H1 (cell line): ENCODE measurements around the gene SSU72. TPM values are rescaled to one million over a fixed set of nuclear protein-coding genes. Genes with fewer than 3 reads are reported as not detected.
"Not testable (repeated sequence)": the region's sequence is repeated elsewhere in the genome, so short reads cannot be mapped to it uniquely, and the experiment has no call there.

Experiments
- CTCF ChIA-PET: fragments of 300-600 bp; sonication (Branson Sonifier 250); formaldehyde crosslinking; loops from one replicate; lab custom pipeline; 2021; ENCODE audit not compliant: partially characterized antibody; lab: Charles Lee
- POLR2A ChIA-PET: fragments of 300-600 bp; sonication (Branson Sonifier 250); formaldehyde crosslinking; loops from one replicate; lab custom pipeline; 2021; ENCODE audit warnings: inconsistent platforms; ENCODE audit not compliant: partially characterized antibody; lab: Charles Lee
- DNase-seq, 2 experiments: peaks; one replicate each; pipeline versions ENCODE4 v3.0.0 to v3.0.0-alpha.2; 2010 to 2022; ENCODE audit warnings: low spot score in 2 of 2, low read depth in 1 of 2, mixed read lengths in 1 of 2
- FAIRE-seq: peaks from 2 replicates; lab custom pipeline; 2011; peaks lifted over from hg19 to GRCh38; lab: Jason Lieb, UNC
- H2AFZ ChIP-seq: 2 replicates; pipeline ENCODE4 v1.8.1; 2012; ENCODE audit warnings: low read length, inconsistent platforms
- H2AK5ac ChIP-seq: 2 replicates; pipeline ENCODE4 v1.6.1; 2013; ENCODE audit warnings: low read depth, low read length
- H2BK120ac ChIP-seq: replicated peaks from 2 replicates; pipeline ENCODE3; 2013; ENCODE audit warnings: low read depth, low read length, inconsistent platforms
- H2BK12ac ChIP-seq: 2 replicates; pipeline ENCODE4 v1.6.1; 2013; ENCODE audit warnings: low read depth, low read length
- H2BK15ac ChIP-seq: 2 replicates; pipeline ENCODE4 v1.6.1; 2013; ENCODE audit warnings: low read length
- H2BK20ac ChIP-seq: 2 replicates; pipeline ENCODE4 v1.6.1; 2013; ENCODE audit warnings: low read length
- H2BK5ac ChIP-seq: 2 replicates; pipeline ENCODE4 v1.6.1; 2013; ENCODE audit warnings: low read depth, low read length
- H3K14ac ChIP-seq: 2 replicates; pipeline ENCODE4 v1.6.1; 2013; ENCODE audit warnings: inconsistent platforms; ENCODE audit not compliant: insufficient read length
- H3K18ac ChIP-seq: 2 replicates; pipeline ENCODE4 v1.6.1; 2013; ENCODE audit warnings: low read length; ENCODE audit errors: extremely low read depth
- H3K23ac ChIP-seq: 2 replicates; pipeline ENCODE4 v1.6.1; 2013; ENCODE audit warnings: inconsistent platforms; ENCODE audit not compliant: insufficient read length
- H3K23me2 ChIP-seq: 2 replicates; pipeline ENCODE4 v1.6.1; 2013; ENCODE audit warnings: low read depth, low read length
- H3K27ac ChIP-seq: 2 replicates; pipeline ENCODE4 v1.6.1; 2011; ENCODE audit warnings: low read depth, low read length, inconsistent platforms
- H3K27me3 ChIP-seq, 4 experiments: replicated peaks in 1 of 4; 1 replicate in 1 of 4; 2 replicates in 3 of 4; pipeline versions ENCODE4 v1.6.1 to v1.8.1; 2011 to 2013; ENCODE audit warnings: low read length in 3 of 4, mild to moderate bottlenecking in 3 of 4, inconsistent platforms in 2 of 4, mixed read lengths in 2 of 4, moderate library complexity in 1 of 4; ENCODE audit not compliant: control insufficient read depth in 3 of 4, insufficient read depth in 3 of 4; ENCODE audit errors: extremely low read depth in 1 of 4
- H3K36me3 ChIP-seq, 4 experiments: 2 replicates each; pipeline versions ENCODE4 v1.6.1 to v1.8.1; 2011 to 2013; ENCODE audit warnings: mild to moderate bottlenecking in 4 of 4, low read length in 3 of 4, moderate library complexity in 2 of 4, control low read depth in 1 of 4, inconsistent platforms in 1 of 4; ENCODE audit not compliant: insufficient read depth in 4 of 4, control insufficient read depth in 2 of 4
- H3K4ac ChIP-seq: replicated peaks from 2 replicates; pipeline ENCODE3; 2013; ENCODE audit warnings: low read length, low read depth, mixed read lengths, inconsistent platforms; ENCODE audit not compliant: insufficient read length
- H3K4me1 ChIP-seq, 4 experiments: replicated peaks in 1 of 4; 1 replicate in 1 of 4; 2 replicates in 3 of 4; pipeline versions ENCODE4 v1.6.1 to v1.8.1; 2011 to 2013; ENCODE audit warnings: low read length in 3 of 4, inconsistent platforms in 2 of 4, mixed read lengths in 1 of 4; ENCODE audit not compliant: insufficient read depth in 4 of 4, control insufficient read depth in 3 of 4
- H3K4me2 ChIP-seq, 2 experiments: 2 replicates each; pipeline versions ENCODE4 v1.6.1 to v1.8.1; 2011 to 2013; ENCODE audit warnings: low read depth in 2 of 2, low read length in 2 of 2, control low read depth in 1 of 2, inconsistent platforms in 1 of 2, mild to moderate bottlenecking in 1 of 2; ENCODE audit not compliant: insufficient read depth in 1 of 2
- H3K4me3 ChIP-seq, 4 experiments: fragments of 200-600, 300-600 bp in 1 of 4; sonication (generic), shearing (Covaris generic), sonication (Bioruptor Twin) in 1 of 4; 2 replicates each; pipeline versions ENCODE4 v1.5.1 to v1.8.1; 2011 to 2016; ENCODE audit warnings: low read length in 4 of 4, low read depth in 3 of 4, control low read depth in 2 of 4, inconsistent platforms in 2 of 4, mild to moderate bottlenecking in 2 of 4, mixed read lengths in 1 of 4, moderate library complexity in 1 of 4; ENCODE audit not compliant: insufficient read depth in 2 of 4; ENCODE audit errors: extremely low read depth in 1 of 4
- H3K56ac ChIP-seq: replicated peaks from 2 replicates; pipeline ENCODE3; 2013; ENCODE audit warnings: low read depth, mild to moderate bottlenecking, mixed read lengths, low read length, inconsistent platforms; ENCODE audit not compliant: insufficient read length
- H3K79me1 ChIP-seq: 2 replicates; pipeline ENCODE4 v1.6.1; 2013; ENCODE audit warnings: low read depth, low read length, control low read depth
- H3K79me2 ChIP-seq, 2 experiments: 2 replicates each; pipeline versions ENCODE4 v1.6.1 to v1.8.1; 2012 to 2013; ENCODE audit warnings: low read length in 2 of 2, mild to moderate bottlenecking in 2 of 2, inconsistent platforms in 1 of 2; ENCODE audit not compliant: insufficient read depth in 2 of 2, control insufficient read depth in 1 of 2
- H3K9ac ChIP-seq, 4 experiments: replicated peaks in 1 of 4; 1 replicate in 1 of 4; 2 replicates in 3 of 4; pipeline versions ENCODE4 v1.6.1 to v1.8.1; 2011 to 2013; ENCODE audit warnings: low read depth in 3 of 4, low read length in 3 of 4, control low read depth in 2 of 4, mild to moderate bottlenecking in 2 of 4, moderate library complexity in 2 of 4, inconsistent platforms in 1 of 4; ENCODE audit errors: extremely low read depth in 1 of 4
- H3K9me3 ChIP-seq, 2 experiments: 2 replicates each; pipeline versions ENCODE4 v1.6.1 to v1.8.1; 2012 to 2013; ENCODE audit warnings: mild to moderate bottlenecking in 2 of 2, moderate library complexity in 2 of 2, control low read depth in 1 of 2, inconsistent platforms in 1 of 2, low read depth in 1 of 2, low read length in 1 of 2, mixed read lengths in 1 of 2; ENCODE audit not compliant: insufficient read depth in 2 of 2
- H4K20me1 ChIP-seq, 2 experiments: replicated peaks in 1 of 2; 2 replicates each; pipeline versions ENCODE3 to v1.8.1; 2011 to 2013; ENCODE audit warnings: inconsistent platforms in 2 of 2, low read length in 2 of 2, mild to moderate bottlenecking in 1 of 2; ENCODE audit not compliant: insufficient read depth in 2 of 2, control insufficient read depth in 1 of 2
- H4K5ac ChIP-seq: 2 replicates; pipeline ENCODE4 v1.6.1; 2013; ENCODE audit warnings: low read length, low read depth, mixed read lengths, inconsistent platforms; ENCODE audit not compliant: insufficient read length
- H4K8ac ChIP-seq: 2 replicates; pipeline ENCODE4 v1.8.0; 2013; ENCODE audit warnings: mild to moderate bottlenecking, moderate library complexity, low read length, inconsistent platforms; ENCODE audit not compliant: insufficient read depth; ENCODE audit errors: extremely low read depth
- H4K91ac ChIP-seq: replicated peaks from 2 replicates; pipeline ENCODE3; 2013; ENCODE audit warnings: low read length, mixed read lengths, inconsistent platforms; ENCODE audit not compliant: insufficient read length
- WGBS, 2 experiments: shearing (Covaris generic) in 1 of 2; methylation state at CpG; one replicate each; pipeline versions ENCODE4 v1.1.6 to v1.1.7; 2013 to 2015; ENCODE audit warnings: low lambda C conversion rate in 2 of 2, mixed read lengths in 2 of 2, inconsistent platforms in 1 of 2, low coverage in 1 of 2, missing lambda C conversion rate in 1 of 2; ENCODE audit not compliant: insufficient replicate concordance in 2 of 2, insufficient coverage in 1 of 2, insufficient read length in 1 of 2; ENCODE audit errors: extremely low coverage in 1 of 2, missing lambda C conversion rate in 1 of 2; 5-methylcytosine and 5-hydroxymethylcytosine counted together
- polyA plus RNA-seq, 7 experiments: library from polyadenylated mRNA; depleted of rRNA in 3 of 7; stranded (reverse) in 5 of 7; unstranded in 2 of 7; fragments of >200 nt in 5 of 7; fragments of 200-250 nt in 2 of 7; gene quantifications; 1 replicate in 5 of 7; 2 replicates in 1 of 7; 4 replicates in 1 of 7; pipeline versions ENCODE4 v1.2.1 to v1.2.3, GENCODE V29; 2011 to 2013; ENCODE audit warnings: missing spikeins in 2 of 7, mixed read lengths in 2 of 7
- total RNA-seq: library from RNA; stranded (reverse); fragmentation: NEBNext Ultra II Directional; extraction: Animal tissue kit (Norgen Biotek cat#: 25700); gene quantifications from 2 replicates; pipeline ENCODE4 v1.2.1, GENCODE V29; 2021

The SSU72 gene
- total and polyA plus RNA-seq, 2 of the 8 experiments (the other 6 are each of a cell fraction or from before 2014, with no cell fraction given): 110 to 165 TPM

DNA sequence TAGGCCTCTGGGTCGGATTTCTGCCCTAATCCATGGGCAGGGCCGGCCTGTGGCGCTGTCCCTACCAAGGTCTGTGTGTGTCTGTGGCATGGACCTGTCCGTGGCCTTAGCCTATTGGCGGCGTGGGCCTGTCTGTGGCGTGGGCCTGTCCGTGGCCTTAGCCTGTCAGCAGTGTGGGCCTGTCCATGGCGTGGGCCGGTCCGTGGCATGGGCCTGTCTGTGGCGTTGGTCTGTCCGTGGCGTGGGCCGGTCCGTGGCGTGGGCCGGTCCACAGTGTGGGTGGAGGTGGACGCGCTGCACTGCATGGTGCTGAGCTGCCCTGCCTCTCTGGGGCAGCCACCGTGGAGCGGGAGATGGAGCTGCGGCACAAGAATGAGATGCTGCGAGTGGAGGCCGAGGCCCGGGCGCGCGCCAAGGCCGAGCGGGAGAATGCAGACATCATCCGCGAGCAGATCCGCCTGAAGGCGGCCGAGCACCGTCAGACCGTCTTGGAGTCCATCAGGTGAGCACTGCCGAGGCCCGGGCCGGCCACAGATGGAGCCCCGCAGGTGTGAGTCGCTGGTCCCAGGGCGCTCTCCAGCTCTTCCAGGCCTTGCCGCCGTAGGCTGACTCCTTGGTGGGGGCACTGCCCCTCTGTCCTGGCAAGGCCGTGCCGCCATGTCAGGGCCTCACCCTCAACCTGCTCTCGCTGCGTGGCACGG is 54.7 kb downstream of the SSU72 start:
- H3K56ac ChIP-seq, H2BK120ac ChIP-seq, H3K4ac ChIP-seq, H3K9me3 ChIP-seq, CTCF ChIA-PET, H2BK12ac ChIP-seq, H3K27me3 ChIP-seq, H2AFZ ChIP-seq, H3K4me3 ChIP-seq, H3K9ac ChIP-seq, H3K18ac ChIP-seq, H4K5ac ChIP-seq, H3K14ac ChIP-seq, H3K27ac ChIP-seq, H3K23ac ChIP-seq, H3K4me1 ChIP-seq, H2BK15ac ChIP-seq, H3K79me2 ChIP-seq, DNase-seq, H3K4me2 ChIP-seq, FAIRE-seq, H3K79me1 ChIP-seq, H2BK5ac ChIP-seq, H2AK5ac ChIP-seq, H2BK20ac ChIP-seq, H4K8ac ChIP-seq, H4K91ac ChIP-seq, H4K20me1 ChIP-seq, H3K23me2 ChIP-seq: not testable (repeated sequence)
- 100% methylated on average over 17 of the region's 51 CpGs; no CpG with 5 or more reads in 1 of the 2 experiments for WGBS, 2 experiments
- H3K36me3 ChIP-seq: peaks cover 8 to 40% (median 16%) of the 10 kb centered on the region in 4 experiments
- POLR2A ChIA-PET: interaction anchor here (1.0 kb wide), 1 partner anchor 164 kb away, joined by 3 read pairs; no protein-coding TSS in a partner anchor

DNA sequence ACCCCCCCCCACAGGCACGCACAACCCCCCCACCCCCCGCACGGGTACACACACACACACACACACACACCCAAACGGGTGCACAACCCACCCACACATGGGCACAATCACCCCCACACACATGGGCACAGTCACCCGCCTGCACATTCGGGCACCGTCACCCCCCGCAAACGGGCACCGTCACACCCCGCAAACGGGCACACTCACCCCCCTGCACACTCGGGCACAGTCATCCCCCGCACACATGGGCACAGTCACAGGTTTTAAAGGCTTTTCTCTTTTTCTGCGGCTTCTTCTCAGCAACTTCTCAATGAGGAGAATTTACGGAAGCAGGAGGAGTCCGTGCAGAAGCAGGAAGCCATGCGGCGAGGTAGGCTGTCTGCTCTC is 56.0 kb downstream of the SSU72 start:
- H3K79me1 ChIP-seq, H4K8ac ChIP-seq, H2BK20ac ChIP-seq, H2AFZ ChIP-seq, H4K91ac ChIP-seq, H2BK5ac ChIP-seq, H3K23ac ChIP-seq, FAIRE-seq, H3K79me2 ChIP-seq, H2BK15ac ChIP-seq, H3K4ac ChIP-seq, H3K18ac ChIP-seq, H3K27ac ChIP-seq, H2BK12ac ChIP-seq, H3K4me2 ChIP-seq, H3K27me3 ChIP-seq, H3K9ac ChIP-seq, H3K14ac ChIP-seq, H3K56ac ChIP-seq, POLR2A ChIA-PET, DNase-seq, H3K4me1 ChIP-seq, H3K23me2 ChIP-seq, H4K5ac ChIP-seq, H3K4me3 ChIP-seq, H2AK5ac ChIP-seq, H2BK120ac ChIP-seq, CTCF ChIA-PET, H3K9me3 ChIP-seq, H4K20me1 ChIP-seq: not testable (repeated sequence)
- peaks cover 8 to 36% (median 15%) of the 10 kb centered on the region in 4 experiments for H3K36me3 ChIP-seq
- WGBS, 2 experiments: 100% methylated on average over 6 of the region's 19 CpGs; no CpG with 5 or more reads in 1 of the 2 experiments
